Fibroblast of mammary gland (primary cell): ENCODE results near the gene P2RX2.

Experiments
- DNase-seq: peaks from one replicate; pipeline ENCODE4 v3.0.0-alpha.2; 2010; ENCODE audit warnings: low read depth
- H3K4me3 ChIP-seq: 2 replicates; pipeline ENCODE4 v1.5.1; 2011; ENCODE audit warnings: low read depth, mild to moderate bottlenecking, low read length, moderate library complexity; ENCODE audit not compliant: control insufficient read depth
- CTCF ChIP-seq: conservative IDR thresholded peaks from 2 replicates; pipeline ENCODE4 v1.5.1; 2011; ENCODE audit warnings: low read depth, low read length, inconsistent platforms; ENCODE audit not compliant: control insufficient read depth, insufficient read depth

The P2RX2 gene

GRCh38 chr12:132625731-132626430 lies 7.3 kb downstream of the P2RX2 start:
- H3K4me3 ChIP-seq, result no peak overlapping the region
- no peak for TF ChIP-seq CTCF
- DNase-seq, result no peak

- TF ChIP-seq CTCF, result no peak
- DNase-seq, result no peak
- no peak overlapping the region for H3K4me3 ChIP-seq
Observed at GRCh38 chr12:132629330-132629729, 10.8 kb downstream of the P2RX2 start.

GRCh38 chr12:132630672-132631071 lies 12.1 kb downstream of the P2RX2 start:
- TF ChIP-seq CTCF, result no peak

GRCh38 chr12:132631666-132632065 lies 13.1 kb downstream of the P2RX2 start:
- no peak for DNase-seq
- no peak for TF ChIP-seq CTCF
- no peak overlapping the region for H3K4me3 ChIP-seq

More at GRCh38 chr12:132630672-132631071, 12.1 kb downstream of the P2RX2 start:
- no peak overlapping the region for H3K4me3 ChIP-seq
- DNase-seq, result no peak

- no peak for TF ChIP-seq CTCF
- DNase-seq, result no peak
- H3K4me3 ChIP-seq, result no peak overlapping the region
Observed at GRCh38 chr12:132632521-132633228, 14.1 kb downstream of the P2RX2 start.

GRCh38 chr12:132633398-132633797 lies 14.8 kb downstream of the P2RX2 start:
- DNase-seq, result no peak
- no peak for TF ChIP-seq CTCF
- H3K4me3 ChIP-seq, result no peak overlapping the region
